Activated naive CD8-positive, alpha-beta T cell treated with anti-CD3 and anti-CD28 coated beads, Interleukin-2, amount 10 ng/mL, durations not matched to agents 7 days and 5 days (primary cell): Measurements from ENCODE around the gene PIM3. TPM values are rescaled to one million over a fixed set of nuclear protein-coding genes. Genes with fewer than 3 reads are reported as not detected.

Experiments used
- ATAC-seq: fragments of 150-1000 bp; cut with Tn5 transposase; one replicate; pipeline ENCODE4 v1.10.0; 2021; ENCODE audit warnings: low read depth, moderate library complexity
- POLR2A ChIA-PET: fragments of 350-600 bp; sonication (Branson Sonifier 250); formaldehyde crosslinking; loops from one replicate; lab custom pipeline; 2021; ENCODE audit warnings: antibody characterized with exemption; lab: Charles Lee
- DNase-seq: peaks from one replicate; pipeline ENCODE4 v3.0.0; 2021
- H3K27ac Mint-ChIP-seq: one replicate; pipeline ENCODE4 v1.8.0; 2022; ENCODE audit warnings: mild to moderate bottlenecking, mixed read lengths
- H3K27me3 Mint-ChIP-seq: one replicate; pipeline ENCODE4 v1.8.0; 2022; ENCODE audit warnings: mild to moderate bottlenecking, moderate library complexity, mixed read lengths
- H3K36me3 Mint-ChIP-seq: one replicate; pipeline ENCODE4 v1.8.0; 2021; ENCODE audit warnings: mild to moderate bottlenecking, mixed read lengths
- H3K4me1 Mint-ChIP-seq: one replicate; pipeline ENCODE4 v1.8.0; 2021; ENCODE audit warnings: mixed read lengths
- H3K4me3 Mint-ChIP-seq: one replicate; pipeline ENCODE4 v1.8.0; 2022; ENCODE audit warnings: mild to moderate bottlenecking, moderate library complexity, mixed read lengths
- H3K9me3 Mint-ChIP-seq: one replicate; pipeline ENCODE4 v1.8.0; 2021; ENCODE audit warnings: mixed read lengths
- total RNA-seq, 2 experiments: library from RNA; stranded (reverse); gene quantifications; one replicate each; pipeline ENCODE4 v1.2.3, GENCODE V29; 2021

Gene PIM3
- total RNA-seq, 2 experiments from 2014 or later: 44.3 to 48.5 TPM

DNA sequence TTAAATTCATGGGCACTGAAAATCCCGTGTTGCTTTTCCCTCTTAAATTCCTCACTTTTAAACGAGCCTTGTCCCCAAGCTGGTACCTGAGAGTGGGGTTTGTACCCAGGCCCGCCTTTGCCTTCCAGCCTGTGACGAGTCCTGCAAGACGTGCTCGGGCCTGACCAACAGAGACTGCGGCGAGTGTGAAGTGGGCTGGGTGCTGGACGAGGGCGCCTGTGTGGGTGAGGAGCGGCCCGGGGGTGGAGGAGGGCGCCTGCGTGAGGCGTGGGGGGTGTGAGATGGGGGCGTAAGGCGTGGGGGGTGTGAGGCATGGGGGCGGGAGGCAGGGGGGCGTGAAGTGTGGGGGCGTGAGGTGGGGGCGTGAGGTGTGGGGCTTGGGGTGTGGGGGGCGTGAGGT is 38.1 kb upstream of the PIM3 start:
- H3K9me3 Mint-ChIP-seq: no peaks in the 10 kb centered on the region
- H3K27me3 Mint-ChIP-seq: no peaks in the 10 kb centered on the region
- no peak overlapping the region for H3K4me3 Mint-ChIP-seq
- peaks cover 4% of the 10 kb centered on the region for H3K36me3 Mint-ChIP-seq
- no peak for DNase-seq
- ATAC-seq: no peak
- no peak overlapping the region for H3K27ac Mint-ChIP-seq
- peaks cover 24% of the 10 kb centered on the region for H3K4me1 Mint-ChIP-seq
- POLR2A ChIA-PET: no interaction called here

DNA sequence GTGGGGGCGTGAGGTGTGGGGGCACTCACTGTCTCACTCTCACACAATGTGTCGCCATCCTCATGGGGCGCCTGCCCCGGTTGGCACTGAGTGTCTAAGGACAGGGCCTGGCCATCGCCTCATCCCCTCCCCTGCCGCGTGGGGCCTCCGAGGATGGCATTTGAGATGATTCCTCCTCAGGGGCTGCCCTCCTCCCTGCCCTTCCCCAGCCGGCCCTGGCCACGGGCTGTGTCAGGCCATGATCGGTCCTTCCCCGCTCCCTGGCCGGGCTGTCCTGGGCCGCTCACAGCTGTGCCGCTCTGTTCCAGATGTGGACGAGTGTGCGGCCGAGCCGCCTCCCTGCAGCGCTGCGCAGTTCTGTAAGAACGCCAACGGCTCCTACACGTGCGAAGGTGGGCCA is 37.6 kb upstream of the PIM3 start:
- Mint-ChIP-seq H3K36me3 (peaks cover 4% of the 10 kb centered on the region), H3K9me3 (no peaks in the 10 kb centered on the region), H3K4me3 (no peak overlapping the region), H3K4me1 (peaks cover 24% of the 10 kb centered on the region), H3K27ac (no peak overlapping the region), H3K27me3 (no peaks in the 10 kb centered on the region)
- POLR2A ChIA-PET: no interaction called here
- DNase-seq: peak; percentile 26
- ATAC-seq: no peak

DNA sequence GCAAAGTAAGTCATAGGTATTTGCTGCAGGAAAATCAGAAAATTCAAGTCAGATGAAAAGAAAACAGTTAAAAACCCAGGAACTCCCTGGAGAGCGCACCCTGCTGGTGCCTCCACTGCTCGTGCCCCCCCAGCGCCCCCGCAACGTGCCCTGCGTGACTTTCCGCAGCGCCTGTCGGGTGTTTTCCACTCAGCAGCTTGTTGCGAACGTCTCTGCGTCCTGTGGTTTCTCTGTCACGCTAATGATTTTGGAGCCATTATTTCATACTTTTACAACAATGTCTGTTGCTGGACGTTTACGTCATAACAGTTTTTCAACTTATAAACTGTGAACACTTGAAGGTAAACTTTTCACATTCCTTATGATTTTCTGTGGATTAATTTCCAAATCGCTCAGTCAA is 37.1 kb upstream of the PIM3 start:
- POLR2A ChIA-PET: no interaction called here
- H3K36me3 Mint-ChIP-seq: peaks cover 4% of the 10 kb centered on the region
- DNase-seq (peak; percentile 29), ATAC-seq (no peak)
- H3K4me3 Mint-ChIP-seq: no peak overlapping the region
- H3K27ac Mint-ChIP-seq: peak overlapping the region; percentile 42
- no peaks in the 10 kb centered on the region for H3K9me3 Mint-ChIP-seq
- peaks cover 24% of the 10 kb centered on the region for H3K4me1 Mint-ChIP-seq
- no peaks in the 10 kb centered on the region for H3K27me3 Mint-ChIP-seq

GRCh38 chr22:49924113-49924833 is 36.3 kb upstream of the PIM3 start:
- Mint-ChIP-seq H3K27me3 (no peaks in the 10 kb centered on the region), H3K9me3 (no peaks in the 10 kb centered on the region), H3K4me1 (peaks cover 24% of the 10 kb centered on the region), H3K4me3 (no peak overlapping the region), H3K36me3 (peaks cover 4% of the 10 kb centered on the region), H3K27ac (peak overlapping the region; percentile 42)
- ATAC-seq (no peak), DNase-seq (no peak)
- POLR2A ChIA-PET: interaction anchor here (1.3 kb wide), 1 partner anchor 69 kb away, joined by 3 read pairs; no protein-coding TSS in a partner anchor

- peak overlapping the region; percentile 96 for H3K27ac Mint-ChIP-seq
- DNase-seq (peak; percentile 74), ATAC-seq (peak; percentile 79)
- peak overlapping the region; percentile 82 for H3K4me3 Mint-ChIP-seq
- H3K36me3 Mint-ChIP-seq: peaks cover 4% of the 10 kb centered on the region
- POLR2A ChIA-PET: interaction anchor here (0.6 to 1.7 kb wide), 10 partner anchors 10 to 230 kb away, joined by 3 to 5 read pairs (median 3); no protein-coding TSS in a partner anchor
- peaks cover 17% of the 10 kb centered on the region for H3K4me1 Mint-ChIP-seq
- H3K9me3 Mint-ChIP-seq: no peaks in the 10 kb centered on the region
- H3K27me3 Mint-ChIP-seq: no peaks in the 10 kb centered on the region
Observed at GRCh38 chr22:49925525-49926128, 34.9 kb upstream of the PIM3 start.

DNA sequence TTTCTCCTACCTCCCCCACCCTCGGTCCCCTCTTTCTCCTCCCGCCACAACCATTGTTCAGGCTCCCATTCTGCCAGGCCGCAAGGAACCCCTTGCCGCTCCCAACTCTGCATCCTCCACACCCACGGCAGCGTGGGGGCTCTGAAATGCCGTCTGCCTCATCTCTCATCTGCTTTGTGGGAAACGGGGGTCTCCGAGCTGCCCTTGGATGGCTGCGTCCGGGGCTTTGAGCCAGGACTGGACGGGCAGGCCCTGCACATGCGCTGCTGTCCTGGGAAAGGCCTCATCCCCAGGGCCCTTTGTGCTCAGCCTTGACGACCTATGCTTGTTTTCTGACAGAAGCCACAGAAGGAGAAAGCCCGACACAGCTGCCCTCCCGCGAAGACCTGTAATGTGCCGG is 33.7 kb upstream of the PIM3 start:
- Mint-ChIP-seq H3K4me1 (peaks cover 24% of the 10 kb centered on the region), H3K9me3 (no peaks in the 10 kb centered on the region), H3K36me3 (peaks cover 2% of the 10 kb centered on the region), H3K27ac (peak overlapping the region; percentile 85), H3K4me3 (no peak overlapping the region), H3K27me3 (no peaks in the 10 kb centered on the region)
- POLR2A ChIA-PET: interaction anchor here (1.7 to 1.8 kb wide), 2 partner anchors 103 to 178 kb away, joined by 5 read pairs; no protein-coding TSS in a partner anchor
- ATAC-seq (no peak), DNase-seq (no peak)

GRCh38 chr22:49927483-49928184 is 32.9 kb upstream of the PIM3 start:
- Mint-ChIP-seq H3K4me3 (no peak overlapping the region), H3K4me1 (peaks cover 24% of the 10 kb centered on the region), H3K27me3 (no peaks in the 10 kb centered on the region), H3K27ac (peak overlapping the region; percentile 85), H3K9me3 (no peaks in the 10 kb centered on the region), H3K36me3 (peaks cover 2% of the 10 kb centered on the region)
- POLR2A ChIA-PET: interaction anchor here (1.8 kb wide), 1 partner anchor 102 kb away, joined by 5 read pairs; no protein-coding TSS in a partner anchor
- DNase-seq (peak; percentile 31), ATAC-seq (no peak)

DNA sequence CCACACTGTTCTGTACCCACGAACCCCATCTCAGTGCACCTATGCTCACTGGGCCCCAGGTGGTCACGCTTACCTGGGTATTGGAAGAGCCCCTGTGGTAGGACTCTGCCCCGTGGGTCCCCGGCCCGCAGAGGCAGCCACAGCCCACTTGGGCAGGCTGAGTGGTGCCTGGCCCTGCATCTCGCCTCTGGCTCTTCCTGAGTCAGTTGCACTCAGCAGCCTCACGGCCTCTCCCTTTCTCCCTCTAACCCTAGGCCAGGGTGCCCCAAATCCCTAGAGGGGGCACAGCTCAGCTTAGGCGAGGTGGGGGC is 32.4 kb upstream of the PIM3 start:
- ATAC-seq: no peak
- POLR2A ChIA-PET: interaction anchor here (1.8 kb wide), 1 partner anchor 102 kb away, joined by 5 read pairs; no protein-coding TSS in a partner anchor
- Mint-ChIP-seq H3K27me3 (no peaks in the 10 kb centered on the region), H3K4me1 (peaks cover 28% of the 10 kb centered on the region), H3K36me3 (peaks cover 2% of the 10 kb centered on the region), H3K9me3 (no peaks in the 10 kb centered on the region), H3K4me3 (no peak overlapping the region), H3K27ac (no peak overlapping the region)
- DNase-seq: no peak

DNA sequence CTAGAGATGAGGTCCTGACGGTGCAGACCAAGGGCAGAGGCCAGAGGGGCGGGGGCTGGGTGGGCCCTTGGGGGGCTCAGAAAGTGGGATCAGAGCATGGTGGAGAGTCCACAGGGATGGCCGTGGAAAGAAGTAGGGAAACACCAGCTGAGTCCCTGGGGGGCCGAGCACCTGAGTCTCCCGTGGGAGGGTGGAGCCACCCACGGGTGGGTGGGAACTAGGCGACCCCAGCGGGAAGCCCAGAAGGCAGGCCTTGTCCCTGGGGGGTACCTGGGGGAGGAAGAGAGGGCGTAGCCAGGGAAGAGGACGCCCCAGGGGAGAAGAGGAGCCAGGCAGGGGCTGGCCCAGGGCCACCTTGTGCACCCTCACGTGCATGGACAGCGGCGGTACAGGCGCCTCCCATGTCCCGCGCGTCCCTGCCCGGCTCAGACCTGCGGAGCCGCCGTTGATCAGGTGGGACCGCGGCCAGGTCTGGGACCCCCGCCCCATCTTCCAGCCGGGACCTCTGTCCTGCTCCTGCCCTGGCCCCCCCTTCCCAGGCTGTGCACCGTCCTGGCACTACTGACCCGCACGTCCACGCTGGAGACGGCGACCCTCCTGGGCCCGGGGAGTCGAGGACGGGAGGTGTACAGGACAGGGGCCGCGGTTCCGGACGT is 31.9 kb upstream of the PIM3 start:
- no peak overlapping the region for H3K27ac Mint-ChIP-seq
- ATAC-seq (no peak), DNase-seq (peak; percentile 35)
- POLR2A ChIA-PET: interaction anchor here (1.8 kb wide), 1 partner anchor 101 kb away, joined by 5 read pairs; no protein-coding TSS in a partner anchor
- peaks cover 2% of the 10 kb centered on the region for H3K36me3 Mint-ChIP-seq
- no peaks in the 10 kb centered on the region for H3K27me3 Mint-ChIP-seq
- no peaks in the 10 kb centered on the region for H3K9me3 Mint-ChIP-seq
- H3K4me3 Mint-ChIP-seq: peak overlapping the region; percentile 7
- H3K4me1 Mint-ChIP-seq: peaks cover 31% of the 10 kb centered on the region

DNA sequence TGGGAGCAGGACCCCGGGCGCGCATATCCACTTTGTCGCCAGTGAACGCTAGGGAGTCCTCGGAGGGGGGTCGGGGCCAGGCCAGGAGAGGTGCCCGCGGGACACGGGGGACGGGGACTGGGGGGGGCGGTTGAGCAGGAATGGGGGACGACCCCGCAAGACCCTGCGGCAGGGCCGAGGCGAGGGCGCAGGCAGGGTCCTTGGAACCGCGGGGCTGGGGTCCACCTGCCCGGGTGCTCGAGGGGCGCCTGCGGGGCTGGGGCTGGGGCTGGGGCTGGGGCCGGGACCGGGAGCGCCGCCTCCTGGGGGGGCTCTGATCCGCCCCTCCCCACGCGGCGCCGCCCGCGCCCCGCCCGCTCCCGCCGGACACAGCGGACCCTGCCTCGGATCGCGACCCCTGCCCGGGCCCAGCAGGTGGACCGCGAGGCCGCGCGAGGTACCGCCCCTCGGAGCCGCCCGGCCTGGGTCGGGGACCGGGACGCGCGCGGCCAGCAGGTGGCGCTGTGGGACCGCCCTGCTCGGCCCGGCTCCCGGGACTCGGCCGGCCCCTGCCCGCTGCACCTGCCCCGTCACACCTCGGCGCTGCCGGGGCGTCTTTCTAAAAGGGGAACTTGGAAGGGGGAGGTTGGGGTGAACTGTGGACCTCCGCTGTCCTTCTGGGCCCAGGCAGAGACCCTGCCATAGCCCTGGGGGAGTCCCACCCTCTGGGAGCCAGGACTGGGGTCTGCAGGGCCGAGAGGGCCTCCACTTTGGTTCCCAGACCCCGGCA is 31.2 kb upstream of the PIM3 start:
- no peak overlapping the region for H3K4me3 Mint-ChIP-seq
- POLR2A ChIA-PET: interaction anchor here (1.1 kb wide), 1 partner anchor 101 kb away, joined by 6 read pairs; no protein-coding TSS in a partner anchor

DNA sequence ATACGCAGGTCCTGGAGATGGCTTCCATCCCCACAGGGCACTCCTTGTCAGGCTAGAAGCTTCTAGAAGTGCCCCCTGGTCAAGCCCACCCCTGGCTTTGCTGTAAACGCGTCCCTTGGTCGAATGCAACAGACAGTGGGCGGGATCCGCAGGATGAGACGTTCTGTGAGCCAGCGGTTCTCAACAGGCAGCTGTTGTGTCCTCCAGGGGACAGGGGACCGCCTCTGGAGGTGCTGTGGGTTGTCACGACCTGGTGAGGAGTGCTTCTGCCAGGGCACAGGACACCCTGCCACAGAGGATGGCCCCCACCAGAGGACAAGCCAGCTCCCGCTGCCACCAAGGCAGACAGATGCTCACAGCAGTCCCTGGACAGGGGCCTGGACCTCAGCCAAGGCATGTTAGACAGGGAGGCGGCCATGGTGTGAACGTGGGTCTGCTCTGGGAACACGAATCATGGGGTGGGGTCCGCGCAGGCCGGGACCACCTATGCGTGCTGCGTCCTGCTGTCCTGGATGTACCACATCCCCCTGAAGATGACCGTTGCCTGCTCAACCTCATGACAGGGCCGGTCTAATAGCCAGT is 30.5 kb upstream of the PIM3 start:
- Mint-ChIP-seq H3K27me3 (no peaks in the 10 kb centered on the region), H3K4me3 (no peak overlapping the region)

More for the DNA sequence above, 31.2 kb upstream of the PIM3 start:
- ATAC-seq: peak; percentile 59
- Mint-ChIP-seq H3K27ac (no peak overlapping the region), H3K9me3 (no peaks in the 10 kb centered on the region), H3K27me3 (no peaks in the 10 kb centered on the region), H3K4me1 (peaks cover 31% of the 10 kb centered on the region), H3K36me3 (peaks cover 2% of the 10 kb centered on the region)
- DNase-seq: peak; percentile 93

More for the DNA sequence above, 30.5 kb upstream of the PIM3 start:
- Mint-ChIP-seq H3K4me1 (peaks cover 31% of the 10 kb centered on the region), H3K27ac (no peak overlapping the region), H3K9me3 (no peaks in the 10 kb centered on the region), H3K36me3 (peaks cover 2% of the 10 kb centered on the region)
- DNase-seq (no peak), ATAC-seq (no peak)
- POLR2A ChIA-PET: interaction anchor here (1.1 to 1.5 kb wide), 3 partner anchors 37 to 100 kb away, joined by 3 to 6 read pairs (median 4); no protein-coding TSS in a partner anchor
